Activated T-cell treated with anti-CD3 and anti-CD28 coated beads, Interleukin-2, amount 50 U/mL, for 4 hours (primary cell): ENCODE data around the gene DIS3L2. TPM values are rescaled to one million over a fixed set of nuclear protein-coding genes. Genes with fewer than 3 reads are reported as not detected.
"Not testable (repeated sequence)": the region's sequence is repeated elsewhere in the genome, so short reads cannot be mapped to it uniquely, and the experiment has no call there.

Experiments
- ATAC-seq, 2 donors: fragments of 200-7000 bp; cut with Tn5 transposase; one replicate each; pipeline ENCODE4 v1.10.0; 2021
- DNase-seq: peaks from one replicate; pipeline ENCODE4 v3.0.0-alpha.2; 2020
- H3K27me3 Mint-ChIP-seq: one replicate; pipeline ENCODE4 v1.8.0; 2021; ENCODE audit warnings: low read depth, mixed read lengths
- H3K36me3 Mint-ChIP-seq: one replicate; pipeline ENCODE4 v1.8.0; 2022; ENCODE audit warnings: mixed read lengths; ENCODE audit not compliant: insufficient read depth
- H3K4me1 Mint-ChIP-seq: one replicate; pipeline ENCODE4 v1.8.0; 2021; ENCODE audit warnings: low read depth, mixed read lengths
- H3K4me3 Mint-ChIP-seq: one replicate; pipeline ENCODE4 v1.8.0; 2021; ENCODE audit warnings: mild to moderate bottlenecking, moderate library complexity, mixed read lengths
- H3K9me3 Mint-ChIP-seq: one replicate; pipeline ENCODE4 v1.8.0; 2021; ENCODE audit warnings: mixed read lengths
- total RNA-seq, 3 donors: library from RNA; stranded (reverse); gene quantifications; one replicate each; pipeline ENCODE4 v1.2.1, GENCODE V29; 2021

DIS3L2 gene
- total RNA-seq, 3 donors from 2014 or later = 38.5 to 43.7 (median 41.4) TPM

DNA sequence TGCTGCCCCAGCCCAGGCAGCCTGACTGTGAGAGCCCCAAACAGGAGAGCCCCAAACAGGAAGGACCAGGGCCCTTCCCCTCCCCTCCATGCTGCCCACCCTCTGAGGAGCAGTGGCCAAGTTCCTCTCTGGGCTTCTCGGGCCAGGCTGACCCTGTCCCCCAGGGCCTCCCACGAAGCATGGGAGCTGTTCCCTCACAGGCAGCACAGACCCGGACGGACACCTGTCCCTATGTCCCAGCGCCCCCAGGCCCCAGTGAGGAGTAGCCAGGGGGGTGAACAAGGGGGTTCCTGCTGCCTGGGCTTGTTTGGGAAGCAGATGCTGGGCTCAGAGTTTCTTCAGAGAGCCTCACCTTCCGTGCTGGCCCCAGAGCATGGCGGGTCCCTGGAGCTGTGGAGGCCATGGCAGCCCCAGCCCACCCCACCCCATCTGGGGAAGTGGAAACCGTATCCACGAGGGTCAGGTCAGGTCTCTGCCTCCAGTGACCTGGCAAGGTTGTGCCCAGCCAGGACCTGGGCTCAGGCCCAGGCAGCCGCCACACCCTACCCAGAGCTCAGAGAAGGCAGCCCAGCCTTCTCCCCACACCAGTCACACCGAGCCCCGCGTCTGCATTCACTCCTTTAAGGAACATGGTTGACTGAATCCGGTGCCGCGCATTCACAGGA lies 376.7 kb downstream of the DIS3L2 start:
- peak; percentile 3 for DNase-seq
- H3K4me3 Mint-ChIP-seq, H3K36me3 Mint-ChIP-seq, H3K4me1 Mint-ChIP-seq, ATAC-seq, H3K9me3 Mint-ChIP-seq, H3K27me3 Mint-ChIP-seq: not testable (repeated sequence)

DNA sequence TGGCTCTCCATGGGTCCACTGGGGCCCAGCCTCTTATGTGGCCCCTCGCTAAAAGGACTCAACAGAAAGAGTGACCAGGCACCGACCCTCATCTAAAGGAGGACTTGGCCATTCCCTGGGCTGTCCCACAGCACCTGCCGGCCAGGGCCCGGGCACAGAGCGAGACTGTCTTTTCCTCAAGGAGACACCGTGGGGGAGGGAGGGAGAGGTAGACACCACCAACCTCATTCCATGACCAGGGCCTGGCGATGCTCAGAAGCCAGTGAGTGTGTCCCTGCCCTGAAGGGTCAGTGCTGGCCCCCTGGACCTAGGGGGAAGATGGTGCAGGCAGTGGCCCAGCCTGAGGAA lies 377.2 kb downstream of the DIS3L2 start:
- H3K9me3 Mint-ChIP-seq = no peaks in the 10 kb centered on the region
- H3K27me3 Mint-ChIP-seq = no peaks in the 10 kb centered on the region
- H3K36me3 Mint-ChIP-seq = no peaks in the 10 kb centered on the region
- peaks cover 3% of the 10 kb centered on the region for H3K4me1 Mint-ChIP-seq
- no peak for DNase-seq
- no peak overlapping the region for H3K4me3 Mint-ChIP-seq
- no peak for ATAC-seq

DNA sequence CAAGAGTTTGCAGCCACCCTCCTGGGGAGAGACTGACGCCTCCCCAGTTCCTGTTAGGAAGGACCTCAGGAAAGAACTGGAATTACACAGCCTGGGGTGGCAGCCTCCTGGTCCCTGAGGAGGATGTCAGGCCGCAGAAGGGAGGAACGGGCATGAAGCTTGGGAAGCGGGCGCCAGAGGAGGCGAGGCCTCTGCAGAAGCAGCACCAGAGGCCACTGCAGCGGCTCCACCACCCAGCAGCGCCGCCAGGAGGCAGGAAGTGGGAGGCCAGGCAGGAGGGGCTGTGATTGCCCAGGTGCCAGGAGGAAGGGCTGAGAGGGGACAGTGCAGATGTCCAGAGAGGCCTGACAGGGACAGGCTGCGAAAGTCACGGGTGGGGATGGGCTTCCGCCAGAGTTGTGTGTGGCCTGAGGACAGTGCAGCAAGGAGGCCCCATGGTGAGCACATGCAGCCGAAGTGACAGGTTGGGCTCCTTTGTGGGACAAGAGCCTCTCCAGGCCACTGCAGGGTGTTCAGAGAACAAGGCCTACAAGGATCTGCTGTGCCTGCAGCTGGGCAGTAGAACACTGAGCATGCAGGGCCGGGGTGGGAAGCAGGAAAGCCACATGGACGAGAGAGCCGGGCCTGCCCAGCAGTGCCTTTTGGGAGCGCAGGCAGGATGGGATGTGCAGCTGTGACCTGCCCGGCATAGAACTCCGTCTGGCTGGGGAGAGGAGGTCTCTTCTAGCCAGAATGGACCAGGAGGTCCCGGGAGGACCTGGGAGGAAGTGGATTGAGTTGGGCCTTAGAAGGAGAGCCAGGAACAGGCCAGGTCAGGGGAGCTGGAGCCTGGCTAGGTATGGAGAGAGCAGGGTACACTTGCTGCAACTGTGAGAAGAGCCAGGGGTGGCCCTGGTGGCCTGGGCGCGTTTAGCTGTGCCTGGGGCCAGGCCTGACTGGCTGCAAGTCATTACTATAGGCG lies 377.9 kb downstream of the DIS3L2 start:
- ATAC-seq = no peak
- peaks cover 3% of the 10 kb centered on the region for H3K4me1 Mint-ChIP-seq

DNA sequence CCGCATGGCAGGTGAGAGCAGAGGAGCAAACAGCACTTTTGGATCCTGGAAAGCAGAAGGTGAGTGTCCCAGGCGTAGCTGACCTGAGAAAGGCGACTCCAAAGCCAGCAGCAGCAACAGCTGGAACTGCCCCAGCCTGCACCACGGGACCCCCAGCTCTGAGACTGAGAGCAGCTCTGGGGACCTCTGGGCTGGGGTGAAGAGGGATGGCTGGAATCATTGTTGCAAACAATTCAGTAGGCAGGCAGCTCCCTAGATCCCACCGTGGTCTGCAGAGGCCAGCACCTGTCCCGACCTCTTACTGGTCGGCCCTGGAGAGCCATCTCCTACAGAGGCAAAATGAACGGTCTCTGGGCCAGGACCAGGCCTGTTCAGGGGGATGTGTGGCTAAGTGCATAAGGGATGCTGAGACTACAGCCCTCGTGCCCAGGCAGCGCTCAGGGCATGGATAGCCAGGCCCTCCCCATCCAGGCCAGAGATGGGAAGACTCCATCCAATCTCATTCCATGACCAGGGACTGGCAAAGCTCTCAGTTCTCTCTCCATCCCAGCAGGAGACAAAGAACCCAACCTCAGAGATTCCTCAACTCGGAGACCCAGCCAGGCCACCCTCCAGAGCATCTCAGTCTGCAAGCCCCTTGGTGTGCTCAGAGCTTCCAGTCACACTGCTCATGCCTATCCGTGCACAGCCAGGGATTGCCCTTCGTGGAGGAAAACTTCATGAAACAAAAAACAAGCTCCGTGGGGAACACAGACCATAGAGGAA lies 378.8 kb downstream of the DIS3L2 start:
- no peaks in the 10 kb centered on the region for H3K27me3 Mint-ChIP-seq
- no peak overlapping the region for H3K4me3 Mint-ChIP-seq
- H3K36me3 Mint-ChIP-seq = no peaks in the 10 kb centered on the region
- no peak for ATAC-seq
- DNase-seq = no peak
- peaks cover 3% of the 10 kb centered on the region for H3K4me1 Mint-ChIP-seq
- H3K9me3 Mint-ChIP-seq = no peaks in the 10 kb centered on the region

More for the DNA sequence above, 377.9 kb downstream of the DIS3L2 start:
- H3K27me3 Mint-ChIP-seq = no peaks in the 10 kb centered on the region
- H3K36me3 Mint-ChIP-seq = no peaks in the 10 kb centered on the region
- no peaks in the 10 kb centered on the region for H3K9me3 Mint-ChIP-seq
- peak; percentile 3 for DNase-seq
- H3K4me3 Mint-ChIP-seq = no peak overlapping the region

DNA sequence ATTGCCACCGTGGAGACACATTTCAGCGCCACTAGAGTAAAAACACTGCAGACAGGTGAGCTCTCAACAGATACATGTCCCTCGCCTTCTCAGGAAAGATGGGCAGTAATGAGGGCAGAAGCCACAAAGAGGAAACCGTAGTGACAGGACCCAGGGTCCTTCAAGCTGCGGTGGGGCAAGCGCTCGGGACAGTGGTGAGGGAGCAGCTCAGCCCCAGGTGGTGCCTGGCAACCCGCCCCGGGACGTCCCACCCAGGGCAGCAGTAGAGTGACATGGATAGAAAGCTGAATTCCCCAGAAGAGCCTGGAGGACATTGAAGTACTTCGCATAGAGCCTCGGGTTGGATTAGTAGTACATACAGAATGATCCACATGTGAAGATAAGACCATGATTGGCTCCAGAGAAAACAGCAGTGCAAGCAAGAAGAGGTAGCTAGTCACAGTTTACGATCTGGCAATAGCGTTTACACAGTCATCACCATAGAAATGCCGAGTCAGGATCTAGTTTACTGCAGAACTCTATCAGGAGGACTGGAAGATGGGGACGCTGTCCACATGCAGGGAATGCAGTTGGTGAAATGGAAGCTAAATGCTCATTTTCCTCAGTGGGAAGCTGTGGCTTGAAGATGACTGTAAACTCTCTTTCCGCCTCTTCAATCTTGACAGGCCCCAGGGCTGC lies 379.7 kb downstream of the DIS3L2 start:
- H3K4me1 Mint-ChIP-seq = peaks cover 3% of the 10 kb centered on the region
- DNase-seq = no peak
- no peak overlapping the region for H3K4me3 Mint-ChIP-seq
- no peak for ATAC-seq
- no peaks in the 10 kb centered on the region for H3K9me3 Mint-ChIP-seq
- no peaks in the 10 kb centered on the region for H3K36me3 Mint-ChIP-seq
- H3K27me3 Mint-ChIP-seq = no peaks in the 10 kb centered on the region

DNA sequence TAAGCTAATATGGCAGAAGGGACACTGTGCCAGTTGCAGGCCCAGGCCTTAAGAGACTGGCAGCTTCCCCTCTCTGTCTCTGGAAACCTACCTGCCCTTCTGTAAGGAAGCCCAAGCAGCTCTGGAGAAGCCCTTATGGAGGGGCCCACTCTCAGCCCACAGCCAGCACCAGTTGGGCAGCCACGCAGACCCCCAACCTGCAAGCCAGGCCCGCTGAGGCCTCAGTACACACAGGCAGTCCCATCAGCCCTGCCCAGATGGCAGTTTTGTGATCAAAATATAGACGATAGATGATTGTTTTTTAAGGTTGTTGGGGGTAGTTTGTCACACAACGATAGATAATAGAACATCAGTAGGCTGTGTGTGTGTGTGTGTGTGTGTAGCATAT lies 380.2 kb downstream of the DIS3L2 start:
- no peak overlapping the region for H3K4me3 Mint-ChIP-seq
- H3K36me3 Mint-ChIP-seq = no peaks in the 10 kb centered on the region
- H3K27me3 Mint-ChIP-seq = no peaks in the 10 kb centered on the region
- H3K9me3 Mint-ChIP-seq = no peaks in the 10 kb centered on the region
- peaks cover 3% of the 10 kb centered on the region for H3K4me1 Mint-ChIP-seq
- DNase-seq (no peak), ATAC-seq (no peak)

DNA sequence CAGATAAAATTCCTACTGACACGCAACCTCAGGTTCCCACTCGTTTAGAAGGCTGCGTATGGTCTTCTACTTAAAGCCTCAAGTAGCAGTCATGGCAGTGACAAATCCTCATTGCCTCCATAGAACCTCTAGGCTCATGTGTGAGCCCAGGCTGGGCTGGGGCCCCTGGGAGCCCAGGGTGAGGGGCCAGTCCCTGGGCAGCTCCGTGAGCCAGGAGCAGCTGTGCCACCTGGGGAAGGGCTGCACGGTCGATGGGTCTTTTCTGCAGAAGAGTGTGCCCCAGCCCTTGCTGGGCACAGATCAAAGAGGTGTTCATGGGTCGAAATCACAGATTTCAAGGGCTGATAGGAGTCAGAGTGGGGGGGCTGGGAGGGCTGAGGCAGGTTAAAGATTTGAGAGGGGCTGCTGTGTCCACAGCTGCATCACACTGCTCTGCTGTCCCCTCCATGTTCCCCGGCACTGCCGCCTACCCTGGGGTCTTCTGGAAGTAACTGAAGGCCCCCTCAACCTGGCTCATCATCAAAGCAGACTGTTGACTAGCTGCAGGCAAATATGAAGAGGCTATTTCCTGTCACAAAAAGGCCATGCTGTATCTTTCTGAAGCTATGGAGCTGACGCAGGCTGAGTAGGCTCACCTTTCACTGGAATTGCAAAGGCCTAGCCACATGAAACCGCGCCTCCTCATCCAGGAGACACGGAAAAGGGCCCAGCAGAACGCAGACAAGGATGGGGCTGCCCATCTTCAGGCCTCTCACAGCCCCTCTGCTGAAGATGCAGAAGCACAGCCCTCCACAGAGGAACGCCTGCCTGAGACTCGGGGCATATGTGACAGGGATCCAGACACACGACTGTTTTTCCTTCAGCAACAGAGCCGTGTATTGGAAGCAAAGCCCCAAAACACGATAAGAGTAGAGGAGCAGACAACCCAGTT lies 381.4 kb downstream of the DIS3L2 start:
- ATAC-seq (peak in 1 of 2 donors; percentile 36), DNase-seq (no peak)
- no peaks in the 10 kb centered on the region for H3K36me3 Mint-ChIP-seq
- H3K4me3 Mint-ChIP-seq = no peak overlapping the region
- H3K27me3 Mint-ChIP-seq = no peaks in the 10 kb centered on the region
- H3K4me1 Mint-ChIP-seq = peaks cover 3% of the 10 kb centered on the region
- H3K9me3 Mint-ChIP-seq = no peaks in the 10 kb centered on the region

DNA sequence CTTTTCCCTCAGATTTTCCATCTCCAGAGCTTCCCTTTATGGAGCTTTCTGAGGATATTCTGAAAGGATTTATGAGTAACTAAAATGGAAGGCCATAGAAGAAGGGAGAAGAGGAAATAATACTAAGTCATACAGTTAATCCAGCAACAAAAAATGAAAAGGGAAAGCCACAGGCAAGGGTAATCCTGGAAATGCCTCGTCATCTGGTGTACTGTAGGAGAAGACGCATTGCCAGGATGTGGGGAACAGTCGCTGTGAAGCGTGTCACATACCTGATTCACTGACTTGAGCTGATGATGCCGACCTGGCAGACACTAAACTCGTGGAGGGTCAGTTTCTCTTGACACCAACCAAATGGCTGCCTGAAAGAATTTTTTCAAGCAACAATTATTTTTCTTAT lies 382.3 kb downstream of the DIS3L2 start:
- Mint-ChIP-seq H3K4me3 (no peak overlapping the region), H3K36me3 (no peaks in the 10 kb centered on the region), H3K27me3 (no peaks in the 10 kb centered on the region), H3K4me1 (peaks cover 3% of the 10 kb centered on the region), H3K9me3 (no peaks in the 10 kb centered on the region)
- no peak for DNase-seq
- ATAC-seq = no peak

DNA sequence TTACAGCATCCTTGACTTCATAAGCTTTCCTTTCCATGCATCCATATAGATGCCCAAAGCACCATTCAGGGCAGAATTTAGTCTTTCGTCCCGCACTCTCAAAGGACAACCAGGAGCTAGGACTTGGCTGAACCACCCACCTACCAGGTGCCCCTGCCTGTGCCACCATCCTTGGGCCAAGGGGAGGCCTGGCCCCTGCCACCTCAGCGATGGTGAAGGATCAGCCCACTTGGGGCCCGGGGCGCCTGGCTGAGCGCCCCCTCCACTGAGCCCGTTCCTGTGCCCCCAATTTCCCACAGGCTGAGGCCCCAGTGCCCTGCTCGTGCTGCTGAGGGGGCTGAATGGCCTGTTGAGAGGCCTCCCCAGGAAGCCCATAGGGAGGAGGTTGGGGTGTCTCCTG lies 383.7 kb downstream of the DIS3L2 start:
- no peak for DNase-seq

DNA sequence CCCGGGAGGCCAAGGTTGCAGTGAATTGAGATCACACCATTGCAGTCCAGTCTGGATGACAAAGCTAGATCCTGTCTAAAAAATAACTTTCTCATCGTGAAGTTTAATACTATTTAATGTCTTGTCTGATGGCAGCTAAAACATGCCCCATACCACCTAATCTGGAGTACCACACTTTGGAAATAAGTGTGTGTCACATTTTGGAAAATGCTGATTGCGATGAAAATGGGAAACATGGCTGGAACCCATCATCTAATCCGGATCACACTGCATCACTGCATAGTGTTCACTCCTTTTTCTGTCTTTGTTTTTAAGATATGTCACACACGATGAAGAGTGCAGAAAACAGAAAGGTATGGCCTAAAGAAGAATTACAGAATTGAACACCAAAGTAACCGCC lies 385.9 kb downstream of the DIS3L2 start:
- peaks cover 14% of the 10 kb centered on the region for H3K27me3 Mint-ChIP-seq
- no peak for DNase-seq
- ATAC-seq = no peak
- peaks cover 10% of the 10 kb centered on the region for H3K4me1 Mint-ChIP-seq
- no peaks in the 10 kb centered on the region for H3K9me3 Mint-ChIP-seq
- H3K36me3 Mint-ChIP-seq = no peaks in the 10 kb centered on the region
- no peak overlapping the region for H3K4me3 Mint-ChIP-seq

More for the DNA sequence above, 383.7 kb downstream of the DIS3L2 start:
- H3K4me1 Mint-ChIP-seq = peaks cover 7% of the 10 kb centered on the region
- peaks cover 8% of the 10 kb centered on the region for H3K27me3 Mint-ChIP-seq
- H3K36me3 Mint-ChIP-seq = no peaks in the 10 kb centered on the region
- H3K4me3 Mint-ChIP-seq = no peak overlapping the region
- no peaks in the 10 kb centered on the region for H3K9me3 Mint-ChIP-seq
- ATAC-seq = no peak

DNA sequence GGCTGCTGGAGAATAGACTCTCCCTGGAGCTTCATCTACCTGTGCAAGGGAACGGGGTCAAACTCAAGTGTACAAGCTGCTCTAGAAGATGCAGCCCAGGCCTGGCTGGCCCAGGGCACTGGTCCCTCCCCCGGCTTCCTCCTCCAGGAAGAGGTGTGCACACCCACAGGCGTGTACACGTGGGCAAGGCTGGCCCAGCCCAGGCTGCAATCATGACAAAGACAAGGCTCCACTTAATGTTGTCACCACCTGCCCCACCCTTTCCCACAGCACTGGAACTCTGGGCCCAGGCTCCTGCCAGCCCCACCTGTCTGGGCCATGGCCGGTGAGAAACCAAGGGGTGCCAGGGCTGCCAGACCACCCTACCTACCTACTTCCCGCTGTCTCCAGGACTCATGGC lies 387.4 kb downstream of the DIS3L2 start:
- DNase-seq (no peak), ATAC-seq (no peak)
- Mint-ChIP-seq H3K4me1 (peaks cover 8% of the 10 kb centered on the region), H3K27me3 (peaks cover 24% of the 10 kb centered on the region), H3K36me3 (no peaks in the 10 kb centered on the region), H3K9me3 (no peaks in the 10 kb centered on the region), H3K4me3 (no peak overlapping the region)

DNA sequence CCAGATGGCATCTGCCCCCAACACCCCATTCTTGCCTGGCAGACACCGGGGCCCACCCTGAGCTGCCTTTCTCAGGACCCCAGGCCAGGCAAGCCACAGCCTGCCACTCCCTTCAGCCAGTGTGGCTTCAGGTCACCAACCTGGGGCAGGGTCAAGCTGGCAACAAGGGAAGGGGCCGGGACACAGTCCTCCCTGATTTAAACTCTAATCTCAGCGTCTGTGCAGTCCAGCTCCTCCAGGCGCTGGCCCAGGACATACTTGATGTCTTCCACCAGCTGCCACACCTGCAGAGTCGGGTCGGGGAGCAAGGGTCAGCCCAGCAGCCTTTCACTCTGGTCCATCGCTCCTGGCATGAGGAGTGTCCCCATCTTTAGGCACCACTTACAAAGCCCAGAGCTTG lies 388.0 kb downstream of the DIS3L2 start:
- ATAC-seq (no peak), DNase-seq (no peak)
- Mint-ChIP-seq H3K4me1 (peaks cover 8% of the 10 kb centered on the region), H3K9me3 (no peaks in the 10 kb centered on the region), H3K36me3 (no peaks in the 10 kb centered on the region), H3K27me3 (peaks cover 24% of the 10 kb centered on the region), H3K4me3 (no peak overlapping the region)

DNA sequence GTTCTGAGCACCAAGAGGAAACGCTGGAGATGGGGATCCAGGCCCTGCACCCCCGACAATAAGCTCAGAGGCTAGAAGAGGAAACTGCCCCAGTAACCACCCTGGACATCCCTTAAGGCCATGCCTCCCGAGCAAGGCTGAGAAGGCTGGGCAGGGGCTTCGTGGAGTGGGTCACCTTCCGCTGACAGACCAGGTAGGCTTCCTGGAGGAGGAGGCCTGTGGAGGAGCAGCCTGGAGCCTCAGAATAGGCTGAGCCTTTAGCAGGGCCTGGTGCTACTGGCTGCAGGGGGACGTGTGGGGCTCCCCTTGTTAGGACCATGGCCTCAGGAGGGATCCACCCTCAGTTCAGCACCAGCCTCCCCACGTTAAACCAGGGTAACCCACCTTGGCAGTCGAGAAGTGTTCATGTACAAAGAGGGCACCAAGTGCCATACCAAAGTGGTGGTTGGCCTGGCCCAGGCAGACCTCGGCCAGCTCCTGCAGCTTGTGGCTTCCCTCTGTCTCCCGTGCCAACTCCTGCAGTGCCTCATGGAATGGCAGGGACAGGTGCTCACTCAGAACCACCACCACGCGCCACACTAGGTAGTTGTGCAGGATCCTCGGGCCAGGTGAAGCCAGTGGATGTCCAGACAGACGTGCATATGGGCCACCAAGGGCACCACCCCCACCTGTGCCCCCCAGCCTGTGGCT lies 388.6 kb downstream of the DIS3L2 start:
- Mint-ChIP-seq H3K4me1 (peaks cover 8% of the 10 kb centered on the region), H3K27me3 (peaks cover 29% of the 10 kb centered on the region), H3K4me3 (no peak overlapping the region), H3K9me3 (no peaks in the 10 kb centered on the region), H3K36me3 (no peaks in the 10 kb centered on the region)
- ATAC-seq (no peak), DNase-seq (no peak)
